ENCODE measurements around the gene KL. TPM values are rescaled to one million over a fixed set of nuclear protein-coding genes. Genes with fewer than 3 reads are reported as not detected.

Gene KL
- total and polyA plus RNA-seq, 12 donors, result 0.24 to 2.8 (median 0.78) TPM

DNA sequence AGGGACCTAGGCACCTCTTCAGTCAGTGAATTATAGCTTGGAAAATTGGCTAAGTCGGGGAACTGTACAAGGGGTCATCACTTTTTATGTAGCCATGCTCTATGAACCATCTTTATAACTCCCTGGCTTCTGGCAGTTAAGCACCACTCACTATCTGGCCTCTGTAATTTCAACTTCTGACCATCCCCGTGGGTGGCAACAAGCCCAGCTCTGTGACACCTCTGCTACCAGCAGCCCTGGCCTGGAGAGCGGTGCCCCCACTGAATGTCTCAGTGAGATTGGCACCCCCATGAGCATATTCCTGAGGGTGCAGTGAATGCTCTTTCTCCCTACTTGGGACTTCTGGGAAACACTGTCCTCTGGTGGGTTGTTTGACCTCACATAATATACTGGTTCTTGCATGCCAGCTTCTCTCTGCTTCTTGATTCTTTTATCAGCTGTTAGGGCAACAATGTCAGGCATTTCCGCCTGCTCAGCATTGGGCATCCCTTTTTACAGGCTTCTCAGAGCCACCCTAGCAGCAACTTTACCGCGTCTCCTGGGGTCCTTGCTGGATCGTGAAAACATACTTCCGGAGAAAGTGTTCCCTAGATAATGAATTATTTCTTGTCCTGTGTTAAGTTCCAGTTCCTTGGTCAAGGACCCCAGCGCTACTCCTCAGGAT, 10.4 kb downstream of the KL start:
- Histone ChIP-seq H3K9me3 (replicated peaks in 1 of 3) (no peaks in the 10 kb centered on the region), H3K36me3 (replicated peaks in 1 of 2) (no peaks in the 10 kb centered on the region), H3K4me1 (replicated peaks in 1 of 2) (no peaks in the 10 kb centered on the region), H3K4me3 (no peak overlapping the region), H3K27ac (no peak overlapping the region), H3K27me3 (no peaks in the 10 kb centered on the region)
- TF ChIP-seq CTCF (IDR thresholded peaks at IDR 0.05) (no peak), POLR2A (IDR thresholded peaks at IDR 0.05) (no peak)
- intact Hi-C loops (cut with DNase I), result no loop called here
- 92 to 94% (median 93%) methylated on average over 9 of the region's 9 CpGs for WGBS, 4 donors
- DNase-seq, result no peak

DNA sequence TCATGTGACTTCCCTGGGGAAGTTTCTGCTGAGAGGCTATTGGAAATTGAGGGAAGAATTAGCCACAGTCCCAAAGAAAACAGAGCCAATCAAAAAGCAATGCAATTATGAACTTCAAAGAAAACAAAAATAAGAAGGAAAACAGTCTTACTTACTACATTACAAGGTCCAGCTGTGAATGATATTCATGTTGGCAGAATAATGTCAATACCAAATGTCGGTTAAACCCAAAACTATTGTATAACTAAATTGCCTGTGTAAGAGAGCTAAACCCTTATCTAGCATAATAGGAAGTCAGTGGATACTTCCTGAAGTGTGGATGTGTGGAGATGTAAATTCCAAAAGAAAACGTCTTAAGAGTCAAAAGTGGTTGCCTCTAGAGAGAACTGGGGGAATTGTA, 12.4 kb downstream of the KL start:
- TF ChIP-seq CTCF (IDR thresholded peaks at IDR 0.05) (no peak), POLR2A (IDR thresholded peaks at IDR 0.05) (no peak)
- WGBS, 4 donors, result 67 to 72% (median 68%) methylated on average over 2 of the region's 2 CpGs
- Histone ChIP-seq H3K27ac (no peak overlapping the region), H3K4me1 (replicated peaks in 1 of 2) (no peaks in the 10 kb centered on the region), H3K4me3 (no peak overlapping the region), H3K27me3 (no peaks in the 10 kb centered on the region), H3K9me3 (replicated peaks in 1 of 3) (no peaks in the 10 kb centered on the region), H3K36me3 (replicated peaks in 1 of 2) (no peaks in the 10 kb centered on the region)
- intact Hi-C loops (cut with DNase I), result no loop called here
- DNase-seq, result no peak

DNA sequence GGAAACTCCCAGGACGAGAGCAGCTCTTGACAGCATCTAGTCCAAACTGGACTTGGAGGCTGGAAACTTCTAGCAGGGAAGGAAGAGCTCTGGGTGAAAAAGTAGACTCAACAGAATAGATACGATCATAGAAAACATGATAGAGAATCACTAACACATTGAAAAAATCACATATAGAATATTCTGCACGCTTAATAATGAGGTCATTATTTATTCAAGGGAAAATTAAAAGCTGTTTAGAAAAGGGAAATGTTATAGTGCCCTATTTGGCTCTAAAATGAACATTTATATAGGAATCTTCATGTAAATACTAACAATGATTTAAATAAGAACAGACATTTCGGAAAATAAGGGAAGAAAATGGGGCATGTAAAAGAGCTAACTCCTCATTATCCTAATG, 15.1 kb downstream of the KL start:
- DNase-seq, result no peak
- intact Hi-C loops (cut with DNase I), result no loop called here
- Histone ChIP-seq H3K4me3 (no peak overlapping the region), H3K27ac (no peak overlapping the region), H3K36me3 (replicated peaks in 1 of 2) (no peaks in the 10 kb centered on the region), H3K27me3 (no peaks in the 10 kb centered on the region), H3K4me1 (replicated peaks in 1 of 2) (no peaks in the 10 kb centered on the region), H3K9me3 (replicated peaks in 1 of 3) (no peaks in the 10 kb centered on the region)
- WGBS, 4 donors, result 87 to 93% (median 91%) methylated on average over 4 of the region's 4 CpGs
- TF ChIP-seq CTCF (IDR thresholded peaks at IDR 0.05), result no peak
- TF ChIP-seq POLR2A (IDR thresholded peaks at IDR 0.05), result no peak

- H3K9me3 ChIP-seq (replicated peaks in 1 of 3), result no peaks in the 10 kb centered on the region
- no peak overlapping the region for H3K27ac ChIP-seq
- WGBS, 4 donors, result 85 to 92% (median 87%) methylated on average over 12 of the region's 12 CpGs
- intact Hi-C loops (cut with DNase I), result no loop called here
- no peaks in the 10 kb centered on the region for H3K27me3 ChIP-seq
- TF ChIP-seq CTCF (IDR thresholded peaks at IDR 0.05) (no peak), POLR2A (IDR thresholded peaks at IDR 0.05) (no peak)
- no peaks in the 10 kb centered on the region for H3K36me3 ChIP-seq (replicated peaks in 1 of 2)
- H3K4me1 ChIP-seq (replicated peaks in 1 of 2), result no peaks in the 10 kb centered on the region
- DNase-seq, result no peak
- H3K4me3 ChIP-seq, result no peak overlapping the region
Measured at GRCh38 chr13:33032037-33032625, 15.9 kb downstream of the KL start.

Measured in adrenal gland (tissue), 12 donors.